MM.1S (cell line): ENCODE measurements around the gene CTNNBIP1.

ENCODE experiments used
- DNase-seq: peaks from one replicate; pipeline ENCODE4 v3.0.0-alpha.2; 2015
- H2AFZ ChIP-seq: fragments of 300-600 bp; sonication (generic); 2 replicates; pipeline ENCODE4 v1.6.0; 2016; ENCODE audit warnings: antibody characterized with exemption, low read length
- H3F3A ChIP-seq: fragments of 300-600 bp; sonication (generic); 2 replicates; pipeline ENCODE4 v1.6.1; 2016; ENCODE audit warnings: mild to moderate bottlenecking, antibody characterized with exemption, low read length, moderate library complexity, mixed read lengths; ENCODE audit not compliant: insufficient read depth
- H3K27ac ChIP-seq: fragments of 300-600 bp; sonication (generic); 2 replicates; pipeline ENCODE4 v1.5.1; 2016; ENCODE audit warnings: mild to moderate bottlenecking, low read length
- H3K27me3 ChIP-seq: fragments of 300-600 bp; sonication (generic); replicated peaks from 2 replicates; pipeline ENCODE4 v1.6.0; 2016; ENCODE audit warnings: low read length; ENCODE audit not compliant: insufficient read depth
- H3K36me3 ChIP-seq: fragments of 300-600 bp; sonication (generic); replicated peaks from 2 replicates; pipeline ENCODE4 v1.6.1; 2016; ENCODE audit warnings: mild to moderate bottlenecking, low read length, mixed read lengths; ENCODE audit not compliant: insufficient read depth
- H3K4me1 ChIP-seq: fragments of 300-600 bp; sonication (generic); 2 replicates; pipeline ENCODE4 v1.6.1; 2016; ENCODE audit warnings: low read length, mixed read lengths
- H3K4me2 ChIP-seq: fragments of 300-600 bp; sonication (generic); 2 replicates; pipeline ENCODE4 v1.6.0; 2016; ENCODE audit warnings: low read depth, low read length
- H3K4me3 ChIP-seq: fragments of 300-600 bp; sonication (generic); 2 replicates; pipeline ENCODE4 v1.5.1; 2016; ENCODE audit warnings: low read length, mixed read lengths
- H3K79me2 ChIP-seq: fragments of 300-600 bp; sonication (generic); 2 replicates; pipeline ENCODE4 v1.6.1; 2016; ENCODE audit warnings: mixed run types, low read length, mixed read lengths
- H3K9ac ChIP-seq: fragments of 300-600 bp; sonication (generic); 2 replicates; pipeline ENCODE4 v1.6.1; 2016; ENCODE audit warnings: low read length, mixed read lengths
- H3K9me2 ChIP-seq: fragments of 300-600 bp; sonication (generic); replicated peaks from 2 replicates; pipeline ENCODE4 v1.6.1; 2016; ENCODE audit warnings: mild to moderate bottlenecking, low read length, mixed read lengths; ENCODE audit not compliant: insufficient read depth
- H3K9me3 ChIP-seq: fragments of 300-600 bp; sonication (generic); replicated peaks from 2 replicates; pipeline ENCODE4 v1.6.1; 2016; ENCODE audit warnings: mild to moderate bottlenecking, low read length, mixed read lengths; ENCODE audit not compliant: insufficient read depth
- H4K20me1 ChIP-seq: fragments of 300-600 bp; sonication (generic); 2 replicates; pipeline ENCODE4 v1.6.1; 2016; ENCODE audit warnings: mild to moderate bottlenecking, low read length, moderate library complexity, mixed read lengths; ENCODE audit not compliant: insufficient read depth
- EZH2 ChIP-seq: fragments of 300-600 bp; sonication (generic); optimal IDR thresholded peaks from 2 replicates; pipeline ENCODE3; 2017; ENCODE audit warnings: low read depth, mild to moderate bottlenecking, antibody characterized with exemption, low read length, mixed read lengths
- EZH2phosphoT487 ChIP-seq: fragments of 300-600 bp; sonication (generic); IDR thresholded peaks from 2 replicates; pipeline ENCODE4 v1.6.1; 2018; ENCODE audit warnings: antibody characterized with exemption, low read length
- TF ChIP-seq, protein P1 (sequence below): fragments of 300-600 bp; sonication (generic); IDR thresholded peaks from 2 replicates; pipeline ENCODE4 v1.5.1; 2016; ENCODE audit warnings: antibody characterized with exemption, low read length, mixed read lengths

The CTNNBIP1 gene

GRCh38 chr1:9942939-9943788, 33.1 kb upstream of the CTNNBIP1 start, which contains the start of the genes LZIC and NMNAT1:
Gene LZIC, minus strand, starts transcription at chr1:9943391. Its CDS starts 6,772 bp downstream, at chr1:9936619.
Gene NMNAT1, plus strand, starts transcription at chr1:9943475. Its CDS starts 28,599 bp downstream, at chr1:9972074.
- Histone ChIP-seq H3K9me3 (no peaks in the 10 kb centered on the region), H3F3A (peaks cover 7% of the 10 kb centered on the region), H3K4me2 (peak within 1 kb of the TSS; percentile 72), H3K4me1 (no peaks in the 10 kb centered on the region; the same call in 1 of the 2 replicates), H3K36me3 (no peaks in the 10 kb centered on the region), H4K20me1 (no peaks in the 10 kb centered on the region), H3K27ac (peak within 1 kb of the TSS; percentile 73; the same call in 1 of the 2 replicates), H3K9ac (peak within 1 kb of the TSS; percentile 83), H2AFZ (peak within 1 kb of the TSS; percentile 73), H3K9me2 (no peaks in the 10 kb centered on the region), H3K27me3 (no peaks in the 10 kb centered on the region), H3K79me2 (peaks cover 14% of the 10 kb centered on the region), H3K4me3 (peak within 1 kb of the TSS; percentile 73)
- no peak for TF ChIP-seq EZH2
- TF ChIP-seq EZH2phosphoT487: no peak
- TF ChIP-seq, protein P1, sequence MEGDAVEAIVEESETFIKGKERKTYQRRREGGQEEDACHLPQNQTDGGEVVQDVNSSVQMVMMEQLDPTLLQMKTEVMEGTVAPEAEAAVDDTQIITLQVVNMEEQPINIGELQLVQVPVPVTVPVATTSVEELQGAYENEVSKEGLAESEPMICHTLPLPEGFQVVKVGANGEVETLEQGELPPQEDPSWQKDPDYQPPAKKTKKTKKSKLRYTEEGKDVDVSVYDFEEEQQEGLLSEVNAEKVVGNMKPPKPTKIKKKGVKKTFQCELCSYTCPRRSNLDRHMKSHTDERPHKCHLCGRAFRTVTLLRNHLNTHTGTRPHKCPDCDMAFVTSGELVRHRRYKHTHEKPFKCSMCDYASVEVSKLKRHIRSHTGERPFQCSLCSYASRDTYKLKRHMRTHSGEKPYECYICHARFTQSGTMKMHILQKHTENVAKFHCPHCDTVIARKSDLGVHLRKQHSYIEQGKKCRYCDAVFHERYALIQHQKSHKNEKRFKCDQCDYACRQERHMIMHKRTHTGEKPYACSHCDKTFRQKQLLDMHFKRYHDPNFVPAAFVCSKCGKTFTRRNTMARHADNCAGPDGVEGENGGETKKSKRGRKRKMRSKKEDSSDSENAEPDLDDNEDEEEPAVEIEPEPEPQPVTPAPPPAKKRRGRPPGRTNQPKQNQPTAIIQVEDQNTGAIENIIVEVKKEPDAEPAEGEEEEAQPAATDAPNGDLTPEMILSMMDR: no peak
- DNase-seq: peak; percentile 95

GRCh38 chr1:9942399-9942938, 32.4 kb upstream of the CTNNBIP1 start:
- DNase-seq: peak; percentile 75
- peak overlapping the region; percentile 73 for H3K4me3 ChIP-seq
- no peaks in the 10 kb centered on the region for H3K9me3 ChIP-seq
- H3K4me2 ChIP-seq: peak overlapping the region; percentile 72
- peak overlapping the region; percentile 83 for H3K9ac ChIP-seq
- no peaks in the 10 kb centered on the region for H3K27me3 ChIP-seq
- peak overlapping the region; percentile 73 for H2AFZ ChIP-seq
- H3F3A ChIP-seq: peaks cover 7% of the 10 kb centered on the region
- no peaks in the 10 kb centered on the region for H4K20me1 ChIP-seq
- no peaks in the 10 kb centered on the region for H3K36me3 ChIP-seq
- H3K9me2 ChIP-seq: no peaks in the 10 kb centered on the region
- peaks cover 14% of the 10 kb centered on the region for H3K79me2 ChIP-seq
- no peak for TF ChIP-seq EZH2phosphoT487
- TF ChIP-seq, protein P1: peak; percentile 67
- H3K4me1 ChIP-seq: no peaks in the 10 kb centered on the region; the same call in 1 of the 2 replicates
- peak overlapping the region; percentile 73; the same call in 1 of the 2 replicates for H3K27ac ChIP-seq

DNA sequence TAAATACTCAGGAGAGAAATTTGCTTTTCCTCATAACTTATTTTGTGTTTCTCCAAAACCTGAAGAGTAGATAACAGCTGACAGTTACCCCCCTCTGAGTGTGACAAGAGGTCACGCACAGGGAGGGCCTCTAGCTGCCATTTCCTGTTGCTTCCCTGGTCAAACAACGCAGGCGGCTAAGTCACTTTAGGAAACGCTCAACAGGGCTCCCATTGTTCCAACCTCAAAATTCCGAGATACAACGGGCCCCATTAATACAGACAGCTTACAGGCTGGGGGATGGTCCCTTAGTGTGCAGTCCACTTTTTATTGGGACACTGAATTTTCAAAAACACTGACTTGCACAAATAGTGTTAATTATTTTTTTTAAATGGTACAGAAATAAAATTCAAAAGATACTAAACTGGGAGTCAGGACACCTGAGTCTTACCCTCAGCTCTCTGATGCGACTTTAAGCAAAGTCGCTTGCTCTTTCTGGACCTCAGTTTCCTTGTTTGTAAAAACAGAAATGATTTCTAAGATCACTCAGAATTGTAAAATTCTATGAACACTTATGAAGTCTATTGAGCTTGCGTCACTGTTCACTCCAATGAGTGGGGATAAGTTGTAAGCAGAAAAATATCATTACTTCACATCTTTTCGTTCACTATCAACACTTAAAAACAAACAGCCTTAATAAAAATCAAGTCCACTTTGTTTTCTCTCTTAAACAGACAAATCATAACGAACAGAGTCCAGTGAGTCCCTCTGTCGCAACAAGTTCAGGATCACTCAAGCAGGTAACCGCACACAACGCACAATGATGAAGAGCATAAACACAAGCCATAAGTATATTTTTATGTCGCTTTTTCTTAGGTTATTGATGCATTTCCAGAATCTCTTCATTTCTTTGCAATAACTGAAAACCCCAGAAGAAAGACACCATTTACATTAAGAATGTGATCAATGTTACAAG, 19.6 kb upstream of the CTNNBIP1 start:
- DNase-seq: no peak
- Histone ChIP-seq H3K4me3 (no peak overlapping the region), H3K4me2 (no peak overlapping the region), H3K27ac (no peak overlapping the region), H3K36me3 (no peaks in the 10 kb centered on the region; the same call in 1 of the 2 replicates), H3K4me1 (no peaks in the 10 kb centered on the region), H3K27me3 (no peaks in the 10 kb centered on the region), H3K9ac (no peak overlapping the region), H3F3A (no peaks in the 10 kb centered on the region), H3K79me2 (no peaks in the 10 kb centered on the region), H3K9me2 (no peaks in the 10 kb centered on the region), H4K20me1 (no peaks in the 10 kb centered on the region), H3K9me3 (no peaks in the 10 kb centered on the region), H2AFZ (no peak overlapping the region)
- TF ChIP-seq, protein P1: no peak
- no peak for TF ChIP-seq EZH2
- no peak for TF ChIP-seq EZH2phosphoT487
